HG02623 (cell line): ENCODE results near the gene UNKL.

ENCODE experiments used
- ATAC-seq: cut with Tn5 transposase; IDR thresholded peaks from one replicate; pipeline ENCODE4 v1.9.1; 2021; ENCODE audit warnings: moderate library complexity; ENCODE audit not compliant: unreplicated experiment

UNKL gene

DNA sequence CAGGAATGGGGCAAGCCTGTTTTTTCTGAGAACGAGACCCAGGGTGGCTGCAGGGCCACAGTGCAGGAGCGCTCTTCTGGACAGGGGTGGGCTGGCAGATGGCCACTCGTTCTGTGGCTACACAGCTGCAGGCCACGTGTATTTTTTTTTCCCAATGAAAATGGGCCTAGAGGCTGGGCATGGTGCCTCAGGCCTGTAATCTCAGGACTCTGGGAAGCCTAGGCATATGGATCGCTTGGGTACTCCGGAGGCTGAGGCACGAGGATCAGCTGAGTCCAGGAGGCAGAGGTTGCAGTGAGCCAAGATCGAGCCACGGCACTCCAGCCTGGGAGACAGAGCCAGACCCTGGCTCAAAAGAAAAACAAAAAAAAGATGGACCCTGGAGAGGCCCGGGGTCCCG, 6.8 kb downstream of the UNKL start:
- no peak for ATAC-seq

DNA sequence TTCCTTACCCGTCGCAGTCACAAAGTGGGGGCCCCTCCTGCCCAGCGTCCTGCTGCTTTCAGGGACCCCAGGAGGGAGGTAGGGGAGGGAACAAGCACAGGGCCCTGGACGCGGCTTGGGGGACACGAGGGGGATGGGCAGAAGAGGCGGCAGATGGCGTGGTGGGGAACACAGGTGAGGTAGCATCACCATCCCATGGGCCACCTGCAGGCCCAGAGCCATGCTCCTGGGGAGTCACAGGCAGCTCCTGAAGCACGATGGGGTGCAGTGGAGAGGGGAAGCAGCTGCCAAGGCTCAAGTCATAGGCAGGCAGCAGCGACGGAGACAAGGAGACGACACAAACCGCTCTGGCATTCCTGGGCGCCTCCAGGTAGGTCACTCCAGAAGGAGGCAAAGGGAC, 10.8 kb downstream of the UNKL start:
- no peak for ATAC-seq

DNA sequence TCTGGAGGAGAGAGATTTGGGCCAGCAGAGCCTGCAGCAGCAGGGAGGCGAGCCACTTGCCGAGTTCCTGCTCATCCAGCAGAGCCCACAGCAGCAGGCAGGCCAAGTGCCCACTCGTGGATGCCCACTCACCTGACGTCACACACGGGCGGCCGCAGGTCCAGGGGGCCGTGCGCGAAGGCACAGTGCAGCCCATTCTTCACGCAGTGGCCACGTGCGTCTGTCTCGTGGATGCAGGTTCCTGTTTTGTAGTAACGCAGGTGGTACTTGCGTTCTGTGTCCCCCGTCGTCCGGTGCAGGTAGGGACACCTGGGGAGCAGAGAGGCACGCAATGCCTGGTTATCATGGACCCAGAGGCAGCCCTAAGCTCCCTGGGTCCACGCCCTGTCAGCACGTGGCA, 11.5 kb downstream of the UNKL start:
- ATAC-seq = no peak

DNA sequence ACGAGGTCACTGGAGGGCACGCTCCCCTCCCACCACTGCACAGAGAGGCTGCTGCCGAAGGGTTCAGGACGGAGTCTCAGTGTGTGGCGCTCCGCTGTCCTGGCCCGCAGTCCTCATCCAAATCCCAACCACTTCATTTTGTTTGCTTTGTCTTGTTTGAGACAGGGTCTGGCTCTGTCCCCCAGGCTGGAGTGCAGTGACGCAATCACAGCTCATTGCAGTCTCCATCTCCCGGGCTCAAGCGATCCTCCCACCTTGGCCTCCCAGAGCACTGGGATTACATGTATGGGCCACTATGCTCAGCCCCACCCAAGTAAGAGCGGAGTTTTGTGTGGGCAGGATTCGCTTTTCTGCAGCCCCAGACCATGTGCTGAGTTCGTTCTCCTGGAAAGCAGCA, 12.7 kb downstream of the UNKL start:
- ATAC-seq = no peak

DNA sequence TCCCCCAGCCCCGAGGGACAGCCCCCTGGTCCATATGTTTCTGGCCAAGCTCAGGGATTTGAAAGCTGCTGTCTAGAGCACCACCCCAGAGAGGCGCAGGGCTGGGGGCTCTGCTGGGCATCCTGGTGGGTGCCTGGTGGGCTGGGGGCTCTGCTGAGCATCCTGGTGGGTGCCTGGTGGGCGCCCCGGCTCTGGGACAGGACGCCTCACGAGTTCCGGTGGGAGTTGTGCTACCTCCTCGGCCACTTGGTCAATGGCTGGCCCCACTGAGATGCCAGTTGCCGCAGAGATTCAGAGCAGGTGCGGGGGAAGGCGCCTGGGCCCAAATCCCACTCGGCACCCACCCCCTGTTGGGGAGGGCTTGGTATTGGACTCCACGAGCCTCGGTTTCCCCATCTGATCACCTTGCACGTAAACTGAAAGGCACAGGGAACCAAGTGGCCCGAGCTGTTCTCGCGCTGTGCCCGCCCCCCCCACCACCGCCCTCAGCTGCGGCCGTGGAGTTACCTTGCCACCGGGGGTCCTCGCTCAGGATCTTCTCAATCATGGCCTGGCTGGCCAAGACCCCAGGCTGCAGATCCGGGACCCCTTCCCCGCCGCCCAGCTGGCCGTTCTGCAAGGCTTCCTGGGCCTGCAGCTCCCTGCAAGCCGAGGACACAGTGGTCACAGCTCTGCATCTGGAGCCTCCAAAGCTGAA, 13.3 kb downstream of the UNKL start:
- no peak for ATAC-seq

DNA sequence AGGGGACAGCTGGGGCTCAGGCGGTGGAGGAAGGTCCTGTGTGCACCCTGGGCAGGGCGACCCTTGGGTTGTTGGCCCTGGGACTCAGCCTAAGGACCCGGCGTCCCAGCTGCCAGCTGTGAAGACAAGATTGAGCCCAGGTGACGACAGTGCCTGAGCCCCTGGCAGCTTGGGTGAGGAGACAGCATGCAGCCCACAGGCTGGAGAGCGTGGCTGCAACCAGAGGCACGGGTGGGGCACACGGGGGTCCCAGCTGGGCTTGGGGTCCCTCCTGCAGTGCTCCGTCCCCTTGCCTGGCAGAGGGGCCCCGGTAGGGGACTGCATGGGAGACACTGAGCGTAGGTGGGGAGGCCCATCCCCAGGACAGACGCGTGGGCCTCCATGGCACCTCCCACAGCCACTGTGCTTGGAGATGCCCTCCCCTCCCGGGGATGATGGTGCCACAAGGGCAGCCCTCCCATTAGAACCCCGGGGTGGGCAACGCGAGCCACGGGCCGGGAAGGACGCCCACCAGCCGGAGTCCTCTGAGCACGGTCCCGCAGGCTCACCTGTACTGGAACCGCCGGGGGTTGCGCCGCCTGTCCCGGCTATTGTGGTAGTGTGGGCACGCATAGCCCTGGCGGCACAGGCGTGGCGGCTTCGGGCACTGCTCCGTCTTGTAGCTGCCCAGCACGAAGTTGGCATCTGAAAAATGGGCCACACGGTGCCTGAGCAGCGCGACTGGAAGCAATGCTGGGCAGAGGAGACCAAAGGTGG, 15.5 kb downstream of the UNKL start:
- no peak for ATAC-seq

DNA sequence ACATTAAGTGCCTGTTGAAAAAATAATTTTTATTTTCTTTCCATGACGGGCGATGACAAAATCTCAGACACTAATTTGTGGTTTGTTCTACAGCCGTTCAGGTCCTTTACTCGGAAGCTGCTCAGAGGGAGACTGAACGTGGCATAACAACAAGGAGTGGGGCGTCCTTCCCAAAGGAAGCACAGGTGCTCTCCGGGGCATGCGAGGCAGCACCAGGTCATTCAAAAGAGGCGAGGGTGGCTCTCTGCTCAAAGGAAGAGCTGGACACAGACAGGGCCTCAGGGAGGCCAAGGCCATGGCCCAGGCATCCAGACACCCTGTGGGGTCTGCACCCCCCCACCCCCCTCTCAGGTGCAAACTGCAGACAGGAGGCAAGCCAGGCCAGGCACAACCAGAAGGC, 16.2 kb downstream of the UNKL start:
- no peak for ATAC-seq

DNA sequence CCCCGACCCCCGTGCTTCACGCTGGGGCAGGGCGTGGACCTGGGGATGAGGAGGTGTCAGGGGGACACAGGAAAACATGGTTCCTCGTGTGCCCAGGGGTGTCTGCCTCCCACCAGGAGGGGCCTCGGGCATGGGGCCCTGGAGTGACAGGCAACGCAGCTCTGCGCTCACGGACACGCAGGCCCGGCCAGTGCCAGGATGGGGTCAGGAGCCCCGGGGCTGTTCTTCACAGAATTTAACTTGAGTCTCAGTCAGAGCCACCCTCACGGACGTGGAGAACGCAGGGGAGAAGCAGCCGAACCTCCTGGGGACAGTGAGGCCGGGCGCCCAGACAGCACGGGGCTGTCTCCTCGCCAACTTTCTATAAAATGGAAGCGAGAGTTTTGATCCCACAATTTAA, 16.7 kb downstream of the UNKL start:
- no peak for ATAC-seq

DNA sequence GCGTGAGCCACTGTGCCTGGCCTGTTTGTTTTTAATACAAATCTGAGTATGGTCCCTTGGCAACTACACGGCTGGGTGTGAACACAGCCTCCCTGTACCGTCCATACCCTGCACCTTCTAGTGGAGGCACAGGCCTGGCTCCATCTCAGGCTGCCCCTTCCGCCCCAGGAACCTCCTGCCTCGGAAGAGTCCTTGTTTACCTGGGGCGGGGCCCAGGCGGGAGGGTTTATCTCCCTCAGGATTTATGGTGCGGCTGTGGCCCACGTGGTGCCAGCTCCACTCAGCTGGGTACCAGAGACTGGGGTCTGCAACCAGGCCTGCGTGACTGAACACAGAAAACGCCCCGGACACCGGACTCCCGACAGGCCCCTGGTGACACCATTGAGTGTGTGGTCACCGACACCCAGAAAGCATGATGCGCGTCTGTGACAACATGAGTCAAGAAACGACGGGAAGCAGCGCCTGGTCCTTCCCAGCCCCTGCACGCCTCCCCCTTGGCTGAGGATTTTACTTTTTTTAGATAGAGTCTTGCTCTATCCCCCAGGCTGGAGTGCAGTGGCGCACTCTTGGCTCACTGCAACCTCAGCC, 19.0 kb downstream of the UNKL start:
- no peak for ATAC-seq

DNA sequence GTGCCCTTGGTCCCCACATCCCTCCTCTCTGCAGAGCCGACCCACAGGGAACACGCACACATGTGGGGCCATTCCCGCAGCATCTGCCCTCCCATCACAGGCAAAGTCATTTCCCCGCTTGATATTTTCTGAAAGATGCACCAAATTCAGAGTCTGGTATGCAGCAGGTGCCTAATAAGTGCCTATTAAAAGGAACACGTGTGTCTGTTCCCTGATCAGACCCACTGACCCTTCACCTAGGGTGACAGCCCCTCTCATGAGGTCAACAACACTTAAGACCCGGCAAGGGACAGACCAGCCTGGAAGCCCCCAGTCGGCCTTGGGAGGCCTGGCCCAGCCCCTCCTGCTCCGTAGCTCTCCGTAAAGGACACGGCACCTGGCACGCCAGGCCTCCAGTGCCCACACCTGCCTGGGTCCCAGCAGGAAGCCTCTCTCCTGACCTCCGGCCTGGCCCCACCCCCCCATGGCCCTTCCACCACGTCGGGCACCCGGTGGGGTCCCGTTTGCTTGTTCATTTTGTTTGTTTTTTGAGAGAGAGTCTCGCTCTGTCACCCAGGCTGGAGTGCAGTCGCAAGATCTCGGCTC, 20.0 kb downstream of the UNKL start:
- ATAC-seq = no peak

DNA sequence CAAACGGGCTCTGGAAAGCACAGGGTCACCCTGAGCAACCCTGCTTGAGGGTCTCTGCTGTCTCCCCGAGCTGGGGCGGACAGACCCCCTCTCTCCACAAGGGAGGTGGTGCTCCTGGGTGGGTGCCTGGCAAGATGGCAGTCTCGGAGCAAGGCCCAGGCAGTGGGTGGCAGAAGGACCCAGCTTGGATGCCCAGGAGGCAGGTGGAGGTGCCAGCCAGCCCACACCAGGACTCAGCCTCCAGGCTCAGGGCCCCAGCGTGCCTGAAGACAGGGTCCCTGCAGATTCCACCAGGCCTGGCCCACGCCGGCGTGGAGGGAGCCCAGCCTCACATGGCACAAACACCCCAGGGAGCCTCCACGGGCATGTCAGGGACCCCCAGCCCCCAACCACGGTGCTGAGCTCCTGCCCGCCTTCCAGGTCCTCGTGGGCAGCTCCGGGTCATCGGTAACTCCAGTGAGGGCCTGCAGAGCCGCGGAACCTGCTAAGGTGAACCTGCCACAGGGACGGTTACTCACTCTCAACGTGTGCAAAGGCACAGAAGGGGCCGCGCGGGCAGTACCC, 20.8 kb downstream of the UNKL start:
- no peak for ATAC-seq

DNA sequence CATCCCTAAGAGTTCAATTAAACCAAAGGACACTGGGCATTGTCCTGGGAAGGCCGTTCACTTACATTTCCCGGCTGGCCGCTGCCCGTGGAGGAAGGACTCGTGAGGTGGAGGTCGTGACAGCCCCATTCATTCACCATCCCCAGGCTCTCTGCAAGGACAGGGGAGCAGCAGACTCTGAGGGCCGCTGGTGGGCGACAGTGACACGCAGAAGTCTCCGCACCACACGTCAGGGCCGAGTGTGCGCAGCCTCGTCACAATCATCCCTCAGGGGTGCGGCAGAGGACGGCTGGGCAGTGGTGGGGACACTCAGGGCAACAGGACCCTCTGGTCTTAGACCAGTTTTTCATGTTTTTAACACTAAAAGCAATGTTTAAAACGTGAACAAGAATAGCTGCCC, 21.7 kb downstream of the UNKL start:
- ATAC-seq = no peak

DNA sequence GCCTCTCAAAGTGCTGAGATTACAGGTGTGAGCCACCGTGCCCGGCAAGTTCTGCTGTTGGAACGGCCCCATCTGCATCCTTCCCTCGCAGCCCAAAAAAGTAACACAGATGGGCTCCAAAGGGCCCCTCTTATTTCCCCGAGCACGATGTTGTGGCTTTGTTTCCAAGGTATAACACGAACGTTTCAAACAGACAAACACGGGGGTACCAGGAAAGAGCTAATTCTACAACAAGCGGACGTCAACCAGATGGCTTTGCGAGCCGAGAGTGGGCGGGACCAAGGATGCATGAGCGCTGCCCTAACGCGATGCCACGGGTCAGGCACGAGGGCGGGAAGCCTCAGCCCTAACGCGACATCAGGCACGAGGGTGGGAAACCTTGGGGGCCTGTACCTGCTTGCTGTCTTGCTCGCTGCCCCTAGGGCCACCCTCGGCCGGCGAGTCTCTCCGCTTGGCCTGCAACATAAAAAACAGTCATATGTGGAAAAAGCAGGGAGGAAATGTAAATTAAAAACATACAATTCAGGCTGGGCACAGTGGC, 24.2 kb downstream of the UNKL start:
- no peak for ATAC-seq

DNA sequence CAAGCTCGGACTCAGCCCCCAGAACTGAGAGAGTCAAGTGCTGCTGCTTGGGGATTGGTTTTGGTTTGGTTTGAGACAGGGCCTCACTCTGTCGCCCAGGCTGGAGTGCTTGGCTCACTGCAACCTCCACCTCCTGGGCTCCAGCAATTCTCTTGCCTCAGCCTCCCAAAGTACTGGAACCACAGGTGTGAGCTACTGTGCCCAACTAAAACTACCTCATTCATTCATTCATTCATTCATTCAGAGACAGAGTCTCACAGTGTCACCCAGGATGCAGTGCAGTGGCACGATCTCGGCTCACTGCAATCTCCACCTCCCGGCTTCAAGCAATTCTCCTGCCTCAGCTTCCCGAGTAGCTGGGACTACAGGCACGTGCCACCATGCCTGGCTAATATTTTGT, 24.7 kb downstream of the UNKL start:
- no peak for ATAC-seq

DNA sequence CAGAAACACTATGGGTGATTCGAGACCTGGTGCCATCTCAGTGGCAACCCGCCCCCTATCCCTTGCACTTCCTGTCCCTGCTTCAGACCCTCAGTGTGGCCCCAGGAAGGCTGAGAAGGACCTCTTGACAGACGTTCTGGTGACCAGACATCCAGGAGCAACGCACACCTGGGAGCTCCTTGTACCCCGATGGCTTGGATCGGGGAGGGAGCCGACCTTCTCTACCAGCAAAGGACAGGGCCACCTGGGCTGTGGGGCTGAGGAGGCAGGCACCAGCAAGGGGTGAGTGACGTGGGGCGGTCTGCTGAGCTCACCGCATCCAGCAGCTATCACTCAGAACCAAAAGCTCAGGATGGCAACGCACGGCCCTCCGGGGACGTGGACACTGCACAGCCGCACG, 27.2 kb downstream of the UNKL start:
- no peak for ATAC-seq

DNA sequence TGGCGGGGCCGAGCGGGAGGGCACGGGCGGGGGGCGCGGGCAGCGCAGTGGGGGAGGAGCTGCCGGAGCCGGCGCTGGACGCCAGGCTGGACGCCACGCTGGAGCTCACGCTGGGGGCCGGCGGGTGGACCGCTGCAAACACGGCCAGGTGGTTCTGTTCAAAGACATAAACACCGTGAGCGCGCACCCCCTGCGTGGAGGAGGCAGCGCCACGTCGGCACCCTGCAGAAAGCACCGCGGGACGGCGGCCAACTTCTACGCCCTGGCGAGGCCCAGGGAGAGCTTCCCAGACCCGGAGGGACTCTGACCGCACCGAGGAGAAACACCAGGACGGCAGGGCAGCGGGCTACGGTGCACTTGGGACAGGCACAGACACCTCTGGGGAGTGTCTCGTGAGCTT, 29.3 kb downstream of the UNKL start:
- ATAC-seq = no peak

DNA sequence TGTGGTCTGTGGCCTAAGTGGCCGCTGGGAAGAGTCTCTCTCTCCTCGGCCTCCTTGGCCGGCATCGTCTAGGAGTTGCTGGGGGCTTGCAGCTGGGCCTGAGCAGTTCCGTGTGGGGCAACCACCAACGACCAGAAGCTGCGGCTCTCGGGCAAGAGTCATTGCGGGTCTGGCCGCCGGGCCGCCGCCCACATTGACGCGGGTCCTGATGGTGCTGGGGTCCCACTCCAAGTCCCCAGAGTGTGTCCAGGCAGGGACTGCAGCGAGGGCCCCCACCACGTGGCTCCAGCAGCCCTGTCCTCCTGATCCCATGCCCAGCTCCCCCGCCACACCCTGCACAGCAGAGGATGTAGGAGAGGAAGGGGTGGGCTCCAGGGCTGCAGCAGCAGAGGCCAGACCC, 30.9 kb downstream of the UNKL start:
- no peak for ATAC-seq

DNA sequence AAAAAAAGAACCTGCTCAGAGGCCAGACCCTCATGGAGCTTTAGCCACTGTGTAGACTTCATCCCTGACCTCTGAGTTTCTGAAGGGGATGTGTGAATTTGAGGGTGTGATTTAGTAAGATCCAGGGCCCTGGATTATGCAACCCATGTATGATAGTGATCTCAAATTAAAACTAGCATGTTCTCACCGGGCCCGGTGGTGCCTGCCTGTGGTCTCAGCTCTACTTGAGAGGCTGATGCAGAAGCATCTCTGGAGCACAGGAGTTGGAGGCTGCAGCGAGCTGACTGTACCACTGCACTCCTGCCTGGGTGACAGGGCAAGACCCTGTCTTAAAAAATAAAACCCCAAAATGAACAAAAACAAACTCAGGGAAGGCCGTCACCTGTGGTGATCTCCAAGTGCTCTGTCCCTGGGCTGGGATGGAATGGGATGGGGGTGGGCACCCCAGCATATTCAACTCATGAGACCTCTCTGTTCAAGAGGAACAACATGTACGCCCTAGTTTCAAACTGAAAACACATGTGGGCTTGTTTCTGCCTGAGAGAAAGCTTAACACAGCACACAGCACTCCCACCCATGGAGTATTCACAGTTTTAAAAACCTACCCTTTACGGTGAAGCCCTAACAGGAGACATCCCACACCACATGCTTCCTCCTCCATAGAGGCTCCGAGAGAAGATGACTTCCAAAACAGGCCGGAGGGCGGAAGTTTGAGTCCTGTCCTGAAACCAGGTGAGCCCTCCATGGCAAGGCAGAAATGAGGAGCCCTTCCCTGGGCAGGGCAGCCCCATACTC, 32.7 kb downstream of the UNKL start:
- no peak for ATAC-seq

DNA sequence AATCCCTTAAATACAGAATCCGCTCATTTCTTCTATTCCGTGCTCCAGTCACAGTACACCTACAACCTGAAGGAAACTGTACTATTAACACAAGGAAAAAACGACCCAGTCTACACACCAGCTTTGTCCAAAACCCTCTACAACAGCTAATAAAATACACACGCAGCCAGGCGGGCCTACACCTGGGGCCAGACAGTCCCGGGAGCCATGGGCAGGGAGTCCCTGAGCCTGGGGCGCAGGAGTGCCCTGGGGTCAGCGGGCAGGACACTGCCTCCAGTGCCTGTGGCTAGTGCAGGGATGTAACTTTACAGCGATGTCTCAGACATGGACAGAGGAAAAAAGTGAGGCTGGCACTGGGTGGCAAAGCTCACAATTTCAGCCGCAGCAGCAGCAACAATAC, 34.3 kb downstream of the UNKL start:
- no peak for ATAC-seq

DNA sequence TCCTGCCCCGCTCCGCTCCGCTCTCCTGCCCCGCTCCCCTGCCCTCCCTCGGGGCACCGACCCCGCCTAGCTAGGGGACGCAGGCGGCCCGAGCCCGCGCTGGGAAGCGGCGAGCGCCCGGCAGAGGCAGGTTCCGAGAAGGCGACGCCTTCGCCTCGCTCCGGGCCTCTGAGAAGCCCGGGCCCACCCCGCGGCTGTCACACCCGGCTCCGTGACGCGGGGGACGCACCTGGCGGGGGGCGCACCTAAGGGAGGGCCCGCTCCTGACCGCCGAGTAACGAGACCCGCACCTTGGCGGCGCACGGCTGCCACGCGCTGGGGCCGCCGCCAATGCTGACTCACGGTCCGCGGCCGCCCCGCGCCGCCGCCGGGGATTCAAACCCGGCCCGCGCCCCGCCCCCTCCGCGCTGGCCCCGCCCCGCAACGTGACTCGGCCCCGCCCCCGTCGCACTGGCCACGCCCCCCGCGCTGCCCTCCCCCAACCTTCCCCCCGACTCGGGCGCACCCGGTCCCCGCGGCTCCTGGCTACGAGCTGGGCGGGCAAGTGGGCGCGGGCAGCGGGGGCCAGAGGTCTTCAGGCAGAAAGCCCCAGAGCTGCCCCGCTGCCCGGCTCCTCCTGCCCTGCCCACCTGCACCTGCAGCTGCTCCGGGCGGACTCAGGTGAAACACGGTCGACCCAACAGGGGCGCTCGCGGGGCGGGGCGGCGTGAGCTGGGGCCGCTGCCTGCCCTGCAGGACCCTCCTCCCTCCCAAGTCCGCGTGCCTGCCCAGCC, 35.0 kb downstream of the UNKL start:
- ATAC-seq = no peak
